ENCODE data around the gene PRR7.

- TF ChIP-seq, protein P1, sequence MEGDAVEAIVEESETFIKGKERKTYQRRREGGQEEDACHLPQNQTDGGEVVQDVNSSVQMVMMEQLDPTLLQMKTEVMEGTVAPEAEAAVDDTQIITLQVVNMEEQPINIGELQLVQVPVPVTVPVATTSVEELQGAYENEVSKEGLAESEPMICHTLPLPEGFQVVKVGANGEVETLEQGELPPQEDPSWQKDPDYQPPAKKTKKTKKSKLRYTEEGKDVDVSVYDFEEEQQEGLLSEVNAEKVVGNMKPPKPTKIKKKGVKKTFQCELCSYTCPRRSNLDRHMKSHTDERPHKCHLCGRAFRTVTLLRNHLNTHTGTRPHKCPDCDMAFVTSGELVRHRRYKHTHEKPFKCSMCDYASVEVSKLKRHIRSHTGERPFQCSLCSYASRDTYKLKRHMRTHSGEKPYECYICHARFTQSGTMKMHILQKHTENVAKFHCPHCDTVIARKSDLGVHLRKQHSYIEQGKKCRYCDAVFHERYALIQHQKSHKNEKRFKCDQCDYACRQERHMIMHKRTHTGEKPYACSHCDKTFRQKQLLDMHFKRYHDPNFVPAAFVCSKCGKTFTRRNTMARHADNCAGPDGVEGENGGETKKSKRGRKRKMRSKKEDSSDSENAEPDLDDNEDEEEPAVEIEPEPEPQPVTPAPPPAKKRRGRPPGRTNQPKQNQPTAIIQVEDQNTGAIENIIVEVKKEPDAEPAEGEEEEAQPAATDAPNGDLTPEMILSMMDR (IDR thresholded peaks at IDR 0.05; ENCODE audit: poor library complexity), result no peak
- no peak for TF ChIP-seq EZH2 (IDR thresholded peaks at IDR 0.05; ENCODE audit: borderline replicate concordance)
Measured at GRCh38 chr5:177431317-177432142, 15.1 kb upstream of the PRR7 start.

All from hepatocyte (in vitro differentiated cells).